Mesenchymal stem cell (in vitro differentiated cells and primary cell): ENCODE results near the gene MCM3AP.

Experiments
- DNase-seq: peaks from one replicate; pipeline ENCODE4 v3.0.0-alpha.2; 2013
- H2AFZ ChIP-seq: one replicate; pipeline ENCODE4 v1.6.1; 2013; ENCODE audit warnings: low read depth, mild to moderate bottlenecking, control low read depth, inconsistent platforms, low read length, moderate library complexity
- H2AK5ac ChIP-seq: 2 replicates; pipeline ENCODE4 v1.6.1; 2013; ENCODE audit warnings: low read length, moderate library complexity, mild to moderate bottlenecking, inconsistent platforms; ENCODE audit not compliant: severe bottlenecking
- H2BK120ac ChIP-seq: one replicate; pipeline ENCODE4 v1.6.1; 2013; ENCODE audit warnings: low read depth, mild to moderate bottlenecking, inconsistent platforms, low read length, moderate library complexity
- H2BK12ac ChIP-seq, 2 experiments: one replicate each; pipeline ENCODE4 v1.6.1; 2013; ENCODE audit warnings: inconsistent platforms in 2 of 2, low read length in 2 of 2, mild to moderate bottlenecking in 2 of 2, moderate library complexity in 2 of 2, control low read depth in 1 of 2
- H2BK15ac ChIP-seq: one replicate; pipeline ENCODE4 v1.6.1; 2013; ENCODE audit warnings: mild to moderate bottlenecking, low read depth, inconsistent platforms; ENCODE audit not compliant: poor library complexity, severe bottlenecking
- H2BK5ac ChIP-seq: 2 replicates; pipeline ENCODE4 v1.6.1; 2013; ENCODE audit warnings: low read depth, mild to moderate bottlenecking, low read length, control low read depth, inconsistent platforms; ENCODE audit not compliant: poor library complexity, severe bottlenecking
- H3K14ac ChIP-seq, 2 experiments: one replicate each; pipeline ENCODE4 v1.6.1; 2013; ENCODE audit warnings: inconsistent platforms in 2 of 2, low read length in 2 of 2, control low read depth in 1 of 2, mild to moderate bottlenecking in 1 of 2, moderate library complexity in 1 of 2
- H3K18ac ChIP-seq, 2 experiments: one replicate each; pipeline ENCODE4 v1.6.1; 2013; ENCODE audit warnings: inconsistent platforms in 2 of 2, low read length in 2 of 2, control low read depth in 1 of 2, low read depth in 1 of 2, mild to moderate bottlenecking in 1 of 2
- H3K23ac ChIP-seq, 2 experiments: one replicate each; pipeline ENCODE4 v1.6.1; 2013; ENCODE audit warnings: inconsistent platforms in 2 of 2, low read length in 2 of 2, mild to moderate bottlenecking in 2 of 2, moderate library complexity in 2 of 2, control low read depth in 1 of 2
- H3K27ac ChIP-seq: 2 replicates; pipeline ENCODE4 v1.5.1; 2013; ENCODE audit warnings: mild to moderate bottlenecking, moderate library complexity, low read length, control low read depth, inconsistent platforms; ENCODE audit not compliant: poor library complexity, severe bottlenecking
- H3K27me3 ChIP-seq, 2 experiments: 2 replicates each; pipeline versions ENCODE4 v1.6.1 to v1.7.0; 2013; ENCODE audit warnings: low read length in 2 of 2, mild to moderate bottlenecking in 2 of 2, moderate library complexity in 2 of 2, control low read depth in 1 of 2, inconsistent platforms in 1 of 2; ENCODE audit not compliant: control insufficient read depth in 1 of 2, insufficient read depth in 1 of 2
- H3K36me3 ChIP-seq, 2 experiments: 2 replicates each; pipeline versions ENCODE4 v1.6.1 to v1.7.0; 2013; ENCODE audit warnings: low read length in 2 of 2, control low read depth in 1 of 2, inconsistent platforms in 1 of 2, low read depth in 1 of 2, mild to moderate bottlenecking in 1 of 2; ENCODE audit not compliant: insufficient read depth in 2 of 2, control insufficient read depth in 1 of 2
- H3K4ac ChIP-seq, 2 experiments: one replicate each; pipeline ENCODE4 v1.6.1; 2013; ENCODE audit warnings: inconsistent platforms in 2 of 2, low read length in 2 of 2, mild to moderate bottlenecking in 2 of 2, moderate library complexity in 2 of 2, control low read depth in 1 of 2, low read depth in 1 of 2
- H3K4me1 ChIP-seq: 2 replicates; pipeline ENCODE4 v1.6.1; 2013; ENCODE audit warnings: low read depth, low read length, control low read depth; ENCODE audit not compliant: control insufficient read depth, insufficient read depth
- H3K4me2 ChIP-seq: 2 replicates; pipeline ENCODE4 v1.6.1; 2013; ENCODE audit warnings: low read length, mild to moderate bottlenecking, inconsistent platforms; ENCODE audit not compliant: poor library complexity, severe bottlenecking
- H3K4me3 ChIP-seq, 2 experiments: 2 replicates each; pipeline versions ENCODE4 v1.5.1 to v1.7.0; 2013; ENCODE audit warnings: low read length in 2 of 2, mild to moderate bottlenecking in 2 of 2, control low read depth in 1 of 2, low read depth in 1 of 2; ENCODE audit not compliant: insufficient read depth in 1 of 2
- H3K79me1 ChIP-seq: replicated peaks from 2 replicates; pipeline ENCODE4 v1.6.1; 2013; ENCODE audit warnings: mild to moderate bottlenecking, control low read depth, low read length, inconsistent platforms; ENCODE audit not compliant: poor library complexity, severe bottlenecking
- H3K9ac ChIP-seq: 2 replicates; pipeline ENCODE4 v1.7.0; 2013; ENCODE audit warnings: mild to moderate bottlenecking, low read length, moderate library complexity
- H3K9me3 ChIP-seq: 2 replicates; pipeline ENCODE4 v1.7.0; 2013; ENCODE audit warnings: mild to moderate bottlenecking, low read length; ENCODE audit not compliant: control insufficient read depth
- H4K8ac ChIP-seq: one replicate; pipeline ENCODE4 v1.6.1; 2013; ENCODE audit warnings: inconsistent platforms, mild to moderate bottlenecking, low read length, moderate library complexity
- H4K91ac ChIP-seq: one replicate; pipeline ENCODE4 v1.6.1; 2013; ENCODE audit warnings: mild to moderate bottlenecking, low read length, inconsistent platforms
- WGBS: methylation state at CpG from one replicate; pipeline ENCODE4 v1.1.7; 2013; ENCODE audit warnings: mixed read lengths; 5-methylcytosine and 5-hydroxymethylcytosine counted together

Gene MCM3AP

GRCh38 chr21:46250146-46250725 lies 35.2 kb downstream of the MCM3AP start:
- Histone ChIP-seq H2AFZ (no peak overlapping the region), H3K14ac (no peak overlapping the region), H4K91ac (no peak overlapping the region), H3K79me1 (peaks cover 22% of the 10 kb centered on the region), H3K4ac (no peak overlapping the region), H2BK120ac (no peak overlapping the region), H3K4me1 (peaks cover 3% of the 10 kb centered on the region), H3K4me3 (no peak overlapping the region), H3K9me3 (no peaks in the 10 kb centered on the region), H3K18ac (no peak overlapping the region), H2AK5ac (no peak overlapping the region), H2BK12ac (no peak overlapping the region), H3K36me3 (peaks cover 55 to 97% of the 10 kb centered on the region in 2 experiments), H3K27ac (no peak overlapping the region), H2BK5ac (no peak overlapping the region), H2BK15ac (no peak overlapping the region), H3K27me3 (no peaks in the 10 kb centered on the region), H4K8ac (no peak overlapping the region), H3K4me2 (no peak overlapping the region), H3K9ac (no peak overlapping the region), H3K23ac (no peak overlapping the region)
- DNase-seq, result peak; percentile 39
- WGBS, result 85% methylated on average over 6 of the region's 6 CpGs

- no peak overlapping the region for H3K27ac ChIP-seq
- no peak overlapping the region for H3K4ac ChIP-seq
- no peak overlapping the region for H3K9ac ChIP-seq
- H3K14ac ChIP-seq, result no peak overlapping the region
- H3K23ac ChIP-seq, result no peak overlapping the region
- no peak for DNase-seq
- H3K18ac ChIP-seq, result no peak overlapping the region
- H2BK5ac ChIP-seq, result no peak overlapping the region
- no peak overlapping the region for H4K91ac ChIP-seq
- no peak overlapping the region for H4K8ac ChIP-seq
- H3K4me2 ChIP-seq, result no peak overlapping the region
- H3K36me3 ChIP-seq, result peaks cover 56 to 97% of the 10 kb centered on the region in 2 experiments
- H3K4me3 ChIP-seq, result no peak overlapping the region
- no peaks in the 10 kb centered on the region for H3K9me3 ChIP-seq
- no peak overlapping the region for H2AFZ ChIP-seq
- no peaks in the 10 kb centered on the region for H3K27me3 ChIP-seq
- no peak overlapping the region for H2BK15ac ChIP-seq
- no peak overlapping the region for H2BK12ac ChIP-seq
- H3K79me1 ChIP-seq, result peaks cover 19% of the 10 kb centered on the region
- H2AK5ac ChIP-seq, result no peak overlapping the region
- 98% methylated on average over 2 of the region's 2 CpGs for WGBS
- H3K4me1 ChIP-seq, result peaks cover 3% of the 10 kb centered on the region
- no peak overlapping the region for H2BK120ac ChIP-seq
Observed at GRCh38 chr21:46248827-46249226, 36.6 kb downstream of the MCM3AP start.

- H2BK120ac ChIP-seq, result no peak overlapping the region
- peaks cover 56 to 97% of the 10 kb centered on the region in 2 experiments for H3K36me3 ChIP-seq
- no peak for DNase-seq
- no peak overlapping the region for H3K9ac ChIP-seq
- H2BK15ac ChIP-seq, result no peak overlapping the region
- H3K4ac ChIP-seq, result no peak overlapping the region
- no peak overlapping the region for H3K4me3 ChIP-seq
- no peaks in the 10 kb centered on the region for H3K9me3 ChIP-seq
- no peak overlapping the region for H2BK12ac ChIP-seq
- H2AK5ac ChIP-seq, result no peak overlapping the region
- no peak overlapping the region for H3K14ac ChIP-seq
- WGBS, result no CpG with 5 or more reads among the region's 1 CpG
- no peak overlapping the region for H3K4me2 ChIP-seq
- H3K23ac ChIP-seq, result no peak overlapping the region
- H3K18ac ChIP-seq, result no peak overlapping the region
- H3K27ac ChIP-seq, result no peak overlapping the region
- no peak overlapping the region for H2BK5ac ChIP-seq
- H3K27me3 ChIP-seq, result no peaks in the 10 kb centered on the region
- peaks cover 3% of the 10 kb centered on the region for H3K4me1 ChIP-seq
- no peak overlapping the region for H2AFZ ChIP-seq
- H3K79me1 ChIP-seq, result peaks cover 20% of the 10 kb centered on the region
- no peak overlapping the region for H4K8ac ChIP-seq
- H4K91ac ChIP-seq, result no peak overlapping the region
Observed at GRCh38 chr21:46248422-46248782, 37.0 kb downstream of the MCM3AP start.

- DNase-seq, result no peak
- Histone ChIP-seq H3K79me1 (peaks cover 22% of the 10 kb centered on the region), H3K18ac (no peak overlapping the region), H3K27me3 (no peaks in the 10 kb centered on the region), H2BK5ac (no peak overlapping the region), H2BK120ac (no peak overlapping the region), H3K36me3 (peaks cover 59 to 97% of the 10 kb centered on the region in 2 experiments), H3K23ac (no peak overlapping the region), H2AK5ac (no peak overlapping the region), H3K9me3 (no peaks in the 10 kb centered on the region), H3K14ac (no peak overlapping the region), H2BK15ac (no peak overlapping the region), H3K27ac (no peak overlapping the region), H4K8ac (no peak overlapping the region), H3K4me3 (no peak overlapping the region), H2AFZ (no peak overlapping the region), H3K4ac (no peak overlapping the region), H2BK12ac (no peak overlapping the region), H4K91ac (no peak overlapping the region), H3K9ac (no peak overlapping the region), H3K4me2 (no peak overlapping the region), H3K4me1 (peaks cover 3% of the 10 kb centered on the region)
- WGBS, result 94% methylated on average over 3 of the region's 3 CpGs
Observed at GRCh38 chr21:46247699-46248421, 37.6 kb downstream of the MCM3AP start.
